Activated gamma-delta T cell treated with anti-CD3 and anti-CD28 coated beads, Interleukin-2, amount 50 U/mL, for 16 hours (primary cell): ENCODE results near the gene CFL1.

ENCODE experiments used
- DNase-seq: peaks from one replicate; pipeline ENCODE4 v3.0.0-alpha.2; 2020; ENCODE audit warnings: low read depth

Gene CFL1

DNA sequence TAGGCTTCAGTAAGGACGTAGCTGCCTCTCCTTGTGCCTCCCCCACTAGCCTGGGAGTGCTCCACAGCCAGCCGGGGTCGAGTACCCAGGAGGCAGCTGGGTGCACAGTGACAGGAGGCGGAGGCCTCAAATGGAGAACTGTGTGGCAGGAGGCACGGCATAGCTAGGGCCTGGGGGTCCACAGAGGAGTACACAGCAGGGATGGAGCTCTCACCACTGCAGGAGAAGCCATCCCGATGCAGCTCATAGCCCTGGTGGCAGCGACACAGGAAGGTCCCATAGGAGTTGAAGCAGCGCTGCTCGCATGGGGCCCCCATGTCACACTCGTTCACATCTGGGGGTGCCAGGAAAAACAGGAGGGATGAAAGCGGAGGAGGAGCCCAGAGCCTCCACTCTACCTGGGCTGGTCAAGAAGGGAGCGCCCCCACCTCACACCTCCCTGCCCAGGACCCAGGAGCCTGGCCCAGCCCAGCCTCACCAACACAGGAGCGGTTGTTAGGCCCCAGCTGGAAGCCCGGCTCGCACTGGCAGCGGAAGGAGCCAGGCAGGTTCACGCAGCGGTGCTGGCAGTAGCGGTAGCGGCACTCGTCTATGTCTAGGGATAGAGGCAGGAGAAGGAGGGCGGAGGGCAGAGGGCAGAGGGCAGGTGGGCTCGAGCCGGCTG lies 11.8 kb upstream of the CFL1 start:
- DNase-seq: no peak

DNA sequence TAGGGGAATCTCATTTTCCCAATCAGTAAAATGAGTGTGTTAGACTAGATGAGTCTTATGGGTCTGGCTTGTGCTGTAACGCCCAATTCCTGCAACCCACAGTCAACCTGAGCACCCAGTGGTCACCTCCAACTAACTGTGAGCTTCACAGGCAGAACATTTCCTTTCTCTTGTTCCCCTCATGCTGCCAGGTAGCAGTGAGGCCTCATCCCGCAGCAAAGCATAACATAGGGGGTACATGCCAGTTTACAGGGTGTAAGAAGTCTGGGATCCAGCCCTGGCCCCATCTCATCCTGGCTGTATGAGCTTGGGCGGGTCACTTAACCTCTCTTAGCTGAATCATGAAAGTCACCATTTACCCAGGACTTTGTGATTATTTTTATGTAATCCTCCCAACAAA lies 10.9 kb upstream of the CFL1 start:
- DNase-seq: no peak

DNA sequence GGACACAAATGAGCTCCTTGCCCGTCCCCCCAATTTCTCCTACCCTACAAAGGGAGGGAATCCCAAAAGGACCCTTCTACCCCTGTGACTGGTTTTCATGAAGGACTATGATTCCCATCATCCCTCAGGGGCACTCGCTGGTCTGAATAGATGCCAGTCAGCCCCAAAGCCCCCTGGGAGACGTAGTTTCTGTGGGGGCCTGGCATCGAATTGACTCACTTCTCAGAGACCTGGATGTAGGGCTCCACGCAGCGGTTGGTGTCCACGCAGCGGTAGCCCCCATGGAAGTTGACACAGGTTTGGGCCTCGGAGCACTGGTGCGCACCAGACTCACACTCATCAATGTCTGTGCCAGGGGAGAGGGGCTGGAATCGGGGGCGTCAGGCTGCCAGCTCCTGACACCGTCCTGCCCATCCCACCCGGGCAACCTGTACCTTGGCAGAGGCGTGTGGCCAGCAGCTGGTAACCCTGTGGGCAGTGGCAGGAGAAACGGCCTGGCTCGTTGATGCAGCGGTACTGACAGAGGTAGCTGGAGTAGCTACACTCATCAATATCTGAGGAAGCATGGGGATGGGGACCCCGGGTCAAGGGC lies 10.2 kb upstream of the CFL1 start:
- no peak for DNase-seq

DNA sequence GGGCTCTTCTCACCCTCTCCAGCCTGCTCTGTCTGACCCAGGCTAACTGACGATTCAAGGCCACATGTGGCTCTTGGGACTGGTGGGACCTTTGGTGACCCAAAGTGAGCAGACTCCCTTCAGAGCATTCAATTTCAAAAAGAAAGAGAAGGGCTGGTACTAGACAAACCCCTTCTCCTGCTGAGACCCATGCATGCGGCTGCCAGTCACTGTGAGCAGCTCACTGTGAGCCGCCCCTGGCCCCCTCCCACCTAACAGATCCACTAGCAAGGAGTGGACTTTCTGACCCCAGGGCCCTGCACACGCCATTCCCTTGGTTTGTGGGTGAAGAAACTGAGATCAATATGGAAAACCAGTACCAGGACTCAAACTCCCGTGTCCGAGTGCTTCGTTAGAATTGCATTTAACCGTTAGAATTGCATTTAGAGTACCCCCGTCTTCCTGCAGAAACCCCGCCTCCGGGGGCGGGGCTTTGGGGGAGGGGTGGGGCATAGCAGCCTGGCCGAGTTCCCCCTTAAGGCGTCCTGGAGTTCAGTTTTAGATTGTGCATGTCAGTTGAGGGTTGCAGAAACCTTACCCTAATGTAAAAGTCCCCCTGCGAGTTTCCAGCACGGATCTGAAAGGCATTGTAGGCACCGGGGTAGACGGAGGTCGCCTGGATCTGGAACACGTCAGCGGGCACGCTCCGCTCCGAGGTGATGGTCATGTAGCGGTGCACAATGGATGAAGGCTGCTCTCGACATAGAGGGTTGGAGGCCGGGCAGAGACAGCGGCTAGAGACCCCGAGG lies 9.5 kb upstream of the CFL1 start:
- no peak for DNase-seq

DNA sequence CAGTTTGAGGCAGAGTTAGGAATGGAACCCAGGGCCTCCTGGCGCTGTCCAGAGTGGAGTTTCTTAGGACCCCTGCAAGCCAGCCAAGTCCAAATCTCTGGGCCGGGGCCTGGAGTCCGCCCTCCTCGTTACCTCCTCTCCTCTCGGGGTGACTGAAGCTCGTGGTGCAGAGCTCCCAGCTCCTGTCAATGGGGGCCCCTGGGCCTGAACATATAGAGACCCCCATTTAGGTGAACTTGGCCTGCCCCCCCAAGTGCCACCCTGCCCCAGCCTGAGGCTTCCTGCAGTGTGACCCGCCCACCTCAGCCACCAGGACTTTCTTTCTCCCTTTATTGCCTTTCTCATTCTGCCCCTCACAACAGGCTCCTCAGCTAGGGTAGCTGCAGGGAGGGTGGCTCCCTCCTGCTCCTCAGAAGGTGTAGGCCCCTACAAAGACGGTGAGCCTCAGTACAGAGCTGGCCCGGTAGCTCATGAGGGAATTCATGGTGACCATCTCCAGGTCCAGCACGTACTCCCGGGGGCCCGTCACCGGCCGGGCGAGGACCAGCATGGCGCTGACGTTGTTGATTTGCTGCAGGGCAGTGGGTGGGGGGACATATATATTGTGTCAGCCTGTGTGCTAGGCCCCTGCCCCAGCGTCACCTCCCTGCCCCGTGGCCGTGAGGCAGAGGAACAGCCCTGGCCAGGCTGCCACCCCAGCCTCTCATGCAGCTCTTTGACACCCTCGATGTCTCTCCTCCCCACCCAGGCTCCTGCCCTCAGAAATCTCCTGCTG lies 8.7 kb upstream of the CFL1 start:
- DNase-seq: no peak

DNA sequence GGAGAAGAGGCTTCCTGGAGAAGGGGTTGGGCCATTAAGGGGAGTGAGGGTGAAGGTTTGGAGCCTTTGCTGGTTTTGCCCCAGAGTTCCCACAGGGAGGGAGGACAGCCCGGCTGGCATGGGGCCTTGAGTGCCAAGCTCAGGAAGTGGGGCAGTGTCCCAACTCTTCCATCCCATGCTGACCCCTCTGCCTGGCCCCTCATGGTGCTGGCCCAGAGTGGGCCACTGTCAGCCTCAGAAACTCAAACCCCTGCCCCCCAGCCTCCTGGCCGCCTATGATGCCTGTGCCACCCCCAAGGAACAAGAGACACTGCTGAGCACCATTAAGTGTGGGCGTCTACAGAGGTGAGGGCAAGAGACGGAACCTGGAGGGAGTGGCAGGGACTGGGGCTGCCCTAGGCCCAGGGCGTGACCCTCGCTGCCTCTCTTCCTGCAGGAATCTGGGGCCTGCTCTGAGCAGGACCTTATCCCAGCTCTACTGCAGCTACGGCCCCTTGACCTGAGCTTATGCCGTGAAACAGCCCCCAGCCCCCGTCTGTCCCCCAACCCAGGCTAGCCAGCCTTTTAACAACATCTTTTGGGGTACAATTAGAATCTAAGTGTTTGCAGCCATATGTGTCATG lies 7.7 kb upstream of the CFL1 start:
- DNase-seq: no peak

DNA sequence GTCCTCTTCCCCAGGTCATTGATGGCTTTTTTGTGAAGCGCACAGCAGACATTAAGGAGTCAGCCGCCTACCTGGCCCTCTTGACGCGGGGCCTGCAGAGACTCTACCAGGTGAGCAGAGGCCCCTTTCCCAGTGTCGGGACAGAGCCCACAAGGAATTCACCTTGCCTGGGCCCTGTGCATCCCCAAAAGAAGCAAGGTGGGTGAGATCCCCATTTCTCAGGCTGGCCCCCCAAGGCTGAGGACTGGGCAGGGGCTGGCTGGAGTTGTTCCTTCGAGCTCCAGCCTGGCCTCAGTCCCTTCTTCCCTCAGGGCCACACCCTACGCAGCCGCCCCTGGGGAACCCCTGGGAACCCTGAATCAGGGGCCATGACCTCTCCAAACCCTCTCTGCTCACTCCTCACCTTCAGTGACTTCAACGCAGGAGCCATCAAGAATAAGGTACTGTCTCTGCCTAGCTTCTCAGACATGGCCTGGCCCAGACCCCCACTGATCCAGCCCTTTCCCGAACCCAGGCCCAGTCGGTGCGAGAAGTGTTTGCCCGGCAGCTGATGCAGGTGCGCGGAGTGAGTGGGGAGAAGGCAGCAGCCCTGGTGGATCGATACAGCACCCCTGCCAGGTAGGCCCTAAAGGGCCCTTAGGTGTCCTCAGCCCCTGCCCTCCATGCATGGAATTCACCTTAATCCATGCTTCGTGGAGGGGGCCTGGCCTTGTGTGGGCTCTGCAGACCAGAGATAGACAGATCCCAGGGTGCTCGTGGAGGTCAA lies 6.9 kb upstream of the CFL1 start:
- no peak for DNase-seq

DNA sequence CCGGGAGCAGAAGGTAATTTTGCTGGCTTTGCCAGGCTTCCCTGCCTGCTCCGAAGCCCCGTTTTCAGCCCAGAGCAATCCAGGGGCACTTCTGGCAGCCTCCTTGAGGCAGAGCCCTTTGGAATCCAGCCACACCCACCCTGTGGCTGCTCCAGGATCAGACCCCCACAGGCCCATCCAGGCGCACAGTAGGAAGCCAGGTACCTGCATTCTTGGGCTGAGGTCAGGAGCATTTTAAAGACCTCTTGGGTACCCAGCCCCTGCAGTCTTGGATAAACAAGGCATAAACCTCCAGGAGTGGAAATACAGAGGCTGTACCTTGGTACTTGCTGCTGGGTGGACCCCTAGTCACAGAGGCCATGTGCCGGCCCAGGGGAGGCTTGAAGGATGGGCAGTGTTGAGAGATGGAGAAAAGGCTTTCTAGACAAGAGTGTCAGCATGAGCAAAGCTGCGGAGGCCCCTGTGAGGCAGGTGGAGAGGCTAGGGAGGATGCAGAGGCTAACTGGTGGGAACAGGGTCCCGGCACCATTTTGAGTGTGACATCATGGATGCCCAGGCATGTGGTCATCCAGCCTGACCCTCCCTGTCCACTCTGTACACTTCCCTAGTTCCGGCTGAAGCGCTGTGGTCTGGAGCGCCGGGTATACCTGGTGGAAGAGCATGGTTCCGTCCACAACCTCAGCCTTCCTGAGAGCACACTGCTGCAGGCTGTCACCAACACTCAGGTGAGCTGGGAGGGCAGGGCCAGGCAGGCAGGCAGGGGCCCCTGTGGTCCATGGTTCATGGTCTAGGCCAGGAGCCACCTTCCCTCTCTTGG lies 6.1 kb upstream of the CFL1 start:
- DNase-seq: no peak

DNA sequence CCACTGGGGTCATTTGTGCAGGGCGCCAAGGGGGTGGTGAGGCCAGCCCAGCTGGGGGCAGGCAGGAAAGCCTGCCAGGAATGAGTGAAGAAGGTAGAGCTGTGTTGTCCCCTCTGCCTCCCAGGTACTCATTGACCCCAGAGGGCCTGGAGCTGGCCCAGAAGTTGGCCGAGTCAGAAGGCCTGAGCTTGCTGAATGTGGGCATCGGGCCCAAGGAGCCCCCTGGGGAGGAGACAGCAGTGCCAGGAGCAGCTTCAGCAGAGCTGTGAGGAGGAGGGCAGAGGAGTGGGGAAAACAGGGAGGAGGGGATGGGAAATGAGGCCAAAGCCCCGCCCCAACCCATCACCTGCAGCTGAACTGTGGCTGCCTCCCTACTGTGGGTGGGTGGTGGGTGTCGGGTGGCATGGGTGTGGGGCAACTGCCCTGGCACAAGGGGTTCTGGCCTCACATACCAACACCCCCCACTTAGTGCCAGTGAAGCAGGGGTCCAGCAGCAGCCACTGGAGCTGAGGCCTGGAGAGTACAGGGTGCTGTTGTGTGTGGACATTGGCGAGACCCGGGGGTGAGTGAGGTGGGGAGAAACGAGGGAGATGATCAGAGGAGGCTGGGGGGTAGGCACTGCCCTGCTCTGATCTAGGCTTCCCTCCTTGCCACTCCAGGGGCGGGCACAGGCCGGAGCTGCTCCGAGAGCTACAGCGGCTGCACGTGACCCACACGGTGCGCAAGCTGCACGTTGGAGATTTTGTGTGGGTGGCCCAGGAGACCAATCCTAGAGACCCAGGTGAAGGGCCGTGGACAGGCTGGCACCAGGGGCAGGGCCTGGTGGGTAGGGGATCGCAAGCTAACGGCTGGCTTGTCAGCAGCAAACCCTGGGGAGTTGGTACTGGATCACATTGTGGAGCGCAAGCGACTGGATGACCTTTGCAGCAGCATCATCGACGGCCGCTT lies 5.2 kb upstream of the CFL1 start:
- DNase-seq: no peak

DNA sequence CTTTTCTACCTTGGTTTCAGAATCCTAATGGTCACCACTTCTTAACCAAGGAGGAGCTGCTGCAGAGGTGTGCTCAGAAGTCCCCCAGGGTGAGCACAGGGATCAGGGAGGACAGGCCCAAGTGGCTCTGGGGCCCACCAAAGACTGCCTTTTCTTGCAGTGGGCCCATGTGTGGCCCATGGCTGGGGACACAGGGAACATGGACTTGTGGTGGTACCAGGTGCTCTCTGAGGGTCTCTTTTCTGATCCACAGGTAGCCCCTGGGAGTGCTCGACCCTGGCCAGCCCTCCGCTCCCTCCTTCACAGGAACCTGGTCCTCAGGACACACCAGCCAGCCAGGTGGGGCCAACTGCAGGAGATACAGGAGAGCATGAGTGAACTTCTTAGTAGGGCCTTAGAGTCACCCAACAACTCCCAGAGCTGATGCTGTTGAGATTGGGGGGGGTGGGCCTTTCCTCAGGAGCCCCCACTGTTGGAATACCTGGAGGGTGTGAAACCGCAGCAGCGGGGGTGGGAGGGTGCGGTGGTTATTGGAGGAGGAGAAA lies 4.3 kb upstream of the CFL1 start:
- no peak for DNase-seq

DNA sequence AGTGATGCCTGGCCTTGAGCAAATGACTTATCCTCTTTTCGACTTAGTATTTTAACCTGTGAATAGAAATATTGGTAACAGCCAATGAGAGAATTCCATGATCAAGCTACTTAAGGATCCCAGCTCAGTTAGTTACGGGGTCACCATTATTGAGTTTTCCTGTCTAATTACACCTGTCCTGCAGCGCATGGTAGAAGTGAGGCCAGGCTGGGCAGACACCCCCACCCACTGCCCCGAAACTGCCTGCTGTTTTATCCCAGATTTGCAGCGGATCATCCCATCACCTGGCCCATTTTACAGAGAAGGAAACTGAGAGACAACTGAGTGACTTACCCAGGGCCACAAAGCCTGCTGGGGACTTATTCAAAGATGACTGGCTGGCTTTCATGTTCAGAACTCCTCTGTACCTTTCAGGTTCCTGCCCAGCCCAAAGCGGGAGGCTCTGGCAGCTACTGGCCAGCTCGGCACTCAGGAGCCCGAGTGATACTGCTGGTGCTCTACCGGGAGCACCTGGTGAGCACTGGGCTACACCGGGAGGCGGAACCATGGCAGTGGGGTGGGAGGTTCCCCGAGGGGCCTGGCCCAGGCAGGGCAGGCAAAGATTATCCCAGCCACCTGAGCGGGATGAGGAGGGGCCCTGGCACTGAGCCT lies 3.7 kb upstream of the CFL1 start:
- DNase-seq: no peak

DNA sequence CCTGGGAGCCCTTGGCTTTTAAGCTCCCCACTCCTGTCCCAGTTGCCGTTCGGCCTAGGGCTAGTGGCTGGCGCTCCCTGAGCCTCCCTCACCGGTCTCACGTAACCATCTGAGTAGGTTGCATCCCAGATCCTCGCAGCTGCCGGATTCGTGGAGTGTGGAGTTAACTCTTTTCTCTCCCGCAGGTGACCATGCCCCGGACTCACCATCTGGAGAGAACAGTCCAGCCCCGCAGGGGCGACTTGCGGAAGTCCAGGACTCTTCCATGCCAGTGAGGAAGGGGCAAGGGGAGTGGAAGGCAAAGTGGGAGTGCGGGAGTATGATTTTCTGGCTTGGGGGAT lies 3.2 kb upstream of the CFL1 start:
- no peak for DNase-seq

DNA sequence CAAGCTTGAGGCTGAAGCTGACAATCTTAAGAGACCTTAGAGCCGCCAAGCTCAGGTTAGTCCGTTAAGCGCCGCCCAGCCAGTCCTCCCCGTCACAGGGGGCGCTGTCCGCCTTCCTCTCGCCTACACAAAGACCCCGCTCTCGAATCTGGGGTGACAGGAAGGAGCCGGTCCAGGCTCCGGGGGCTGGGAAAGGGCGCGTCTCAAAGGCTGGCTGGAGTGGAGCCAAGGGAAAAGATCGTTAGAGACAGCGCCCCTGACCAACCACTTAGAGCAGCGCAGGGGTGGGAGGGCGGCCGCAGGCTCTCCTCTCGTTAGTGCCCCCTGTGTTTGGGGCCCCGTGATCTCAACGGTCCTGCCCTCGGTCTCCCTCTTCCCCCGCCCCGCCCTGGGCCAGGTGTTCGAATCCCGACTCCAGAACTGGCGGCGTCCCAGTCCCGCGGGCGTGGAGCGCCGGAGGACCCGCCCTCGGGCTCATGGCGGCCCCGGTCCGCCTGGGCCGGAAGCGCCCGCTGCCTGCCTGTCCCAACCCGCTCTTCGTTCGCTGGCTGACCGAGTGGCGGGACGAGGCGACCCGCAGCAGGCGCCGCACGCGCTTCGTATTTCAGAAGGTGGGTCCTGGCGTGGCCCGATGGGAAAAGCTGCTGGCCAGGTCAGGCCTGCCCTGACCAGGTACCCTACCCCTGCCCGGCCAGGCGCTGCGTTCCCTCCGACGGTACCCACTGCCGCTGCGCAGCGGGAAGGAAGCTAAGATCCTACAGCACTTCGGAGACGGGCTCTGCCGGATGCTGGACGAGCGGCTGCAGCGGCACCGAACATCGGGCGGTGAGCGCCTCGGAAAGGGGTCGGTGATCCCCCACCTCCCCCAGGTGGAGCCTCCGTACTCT lies 2.5 kb upstream of the CFL1 start, which contains the start of gene MUS81:
Gene MUS81 (plus strand): TSS at position 156 of the 887 bp plus-strand sequence. CDS start 321 bp downstream, at position 477.
- DNase-seq: peak; percentile 97

DNA sequence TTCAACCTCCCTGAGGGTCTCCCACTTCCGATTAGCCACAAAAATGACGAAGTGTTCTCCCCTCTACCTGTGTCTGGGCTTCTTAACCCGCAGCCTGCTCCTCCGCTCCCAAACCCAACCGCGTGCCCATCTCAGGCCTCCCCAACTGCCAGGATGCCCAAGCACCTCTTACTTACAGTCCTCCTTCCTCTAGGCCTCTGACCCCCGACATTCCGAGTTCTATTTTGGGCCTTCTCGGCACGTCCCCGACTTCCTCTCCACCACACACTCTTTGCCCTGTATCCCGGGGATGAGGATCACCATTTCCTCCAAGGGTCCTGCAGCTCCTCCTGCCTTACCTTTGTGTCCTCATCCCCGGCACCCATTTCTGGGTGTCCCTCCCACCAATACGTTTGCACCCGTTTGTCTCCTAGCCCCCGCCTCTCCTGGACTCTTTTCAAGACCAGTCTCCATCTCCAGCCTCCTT lies 1.9 kb upstream of the CFL1 start:
- DNase-seq: peak; percentile 24

DNA sequence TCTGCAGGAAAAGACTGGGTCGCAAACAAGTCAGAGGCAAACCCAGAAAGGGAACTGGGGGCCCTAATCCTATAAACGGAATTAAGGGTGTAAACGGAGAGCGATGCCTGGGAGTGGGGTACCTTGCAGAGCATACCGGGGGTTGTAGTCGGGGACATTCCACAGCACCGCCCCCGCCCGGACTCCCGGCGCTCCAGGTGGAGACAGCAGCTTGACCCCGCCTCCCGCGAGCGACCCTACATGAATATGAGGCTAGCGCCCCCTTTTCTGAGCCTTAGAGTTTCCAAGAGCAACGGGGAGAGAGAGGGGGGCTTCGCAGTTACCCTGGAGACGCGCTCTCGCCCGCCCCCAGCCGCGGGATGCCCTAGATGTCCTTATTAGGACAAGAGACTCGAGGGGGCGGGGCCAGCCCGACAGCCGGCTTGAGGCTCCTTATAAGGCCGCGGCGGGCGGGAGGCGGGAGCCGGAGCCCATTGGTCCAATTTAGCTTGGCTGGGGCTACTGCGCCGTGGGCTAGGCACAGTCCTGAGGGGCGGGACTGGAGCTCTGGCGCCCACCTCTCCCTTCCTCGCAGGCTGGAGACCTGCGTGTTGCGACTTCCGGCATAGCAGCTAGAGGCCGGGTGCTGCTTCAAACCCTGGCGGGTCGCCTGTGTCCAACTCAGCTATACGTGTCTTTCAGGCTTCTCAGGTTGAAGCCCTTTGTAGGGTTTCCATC lies 1.3 kb upstream of the CFL1 start:
- peak; percentile 95 for DNase-seq

DNA sequence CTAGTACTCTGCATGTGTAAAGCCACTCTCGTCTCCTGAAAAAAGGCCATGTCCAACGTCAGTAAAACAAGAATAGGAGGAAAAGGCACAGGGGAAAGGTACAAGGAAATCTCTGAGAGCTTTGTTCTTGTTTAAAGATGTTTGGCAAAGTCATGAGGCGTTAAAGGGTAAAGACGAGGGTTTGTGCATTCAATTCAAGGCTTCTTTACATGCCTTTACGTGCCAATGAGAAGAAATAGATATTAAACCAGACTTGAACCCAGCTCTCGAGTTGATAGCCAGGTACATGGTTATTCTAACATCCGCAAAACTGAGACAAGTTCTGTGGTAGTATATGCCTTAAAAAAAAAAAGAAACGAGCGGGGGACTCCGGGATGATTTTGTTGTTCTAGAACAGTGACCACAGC lies 704 bp upstream of the CFL1 start:
- no peak for DNase-seq

DNA sequence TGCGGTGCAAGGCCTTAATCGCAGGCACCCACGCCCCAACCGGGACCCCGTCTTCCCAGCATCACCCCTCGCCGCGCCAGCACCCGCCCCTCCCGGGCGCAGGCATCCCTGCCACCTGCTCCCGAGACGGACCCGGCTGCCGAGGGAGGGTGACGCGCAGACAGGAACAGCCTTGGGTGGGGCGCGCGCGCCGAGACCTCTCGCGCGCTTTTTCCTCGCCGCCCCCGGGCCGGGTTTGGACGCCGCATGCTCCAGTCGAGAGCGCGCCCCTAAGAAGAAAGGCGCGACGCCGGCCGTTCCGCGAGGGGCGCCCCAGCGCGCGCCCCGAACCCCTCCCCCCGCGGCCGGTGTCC lies 504 bp downstream of the CFL1 start:
- no peak for DNase-seq
